ENCODE measurements around the gene ARL10.

Gene ARL10

GRCh38 chr5:176362233-176362490, 3.1 kb upstream of the ARL10 start:
- DNase-seq = no peak

- no peak for DNase-seq
Measured at GRCh38 chr5:176364765-176365350, 429 bp upstream of the ARL10 start.

- no peak for DNase-seq
Measured at GRCh38 chr5:176366232-176366894, 1.1 kb downstream of the ARL10 start.

- no peak for DNase-seq
Measured at GRCh38 chr5:176368726-176369125, 3.4 kb downstream of the ARL10 start.

GRCh38 chr5:176369934-176370711, 4.8 kb downstream of the ARL10 start:
- no peak for DNase-seq

- no peak for DNase-seq
Measured at GRCh38 chr5:176371621-176372539, 6.6 kb downstream of the ARL10 start.

- no peak for DNase-seq
Measured at GRCh38 chr5:176373100-176373818, 8.0 kb downstream of the ARL10 start.

GRCh38 chr5:176379881-176380280, 14.6 kb downstream of the ARL10 start:
- DNase-seq = no peak

GRCh38 chr5:176381423-176381822, 16.1 kb downstream of the ARL10 start:
- no peak for DNase-seq

- no peak for DNase-seq
Measured at GRCh38 chr5:176381979-176382378, 16.7 kb downstream of the ARL10 start.

- DNase-seq = no peak
Measured at GRCh38 chr5:176382721-176383120, 17.4 kb downstream of the ARL10 start.

- no peak for DNase-seq
Measured at GRCh38 chr5:176383248-176383905, 18.1 kb downstream of the ARL10 start.

- no peak for DNase-seq
Measured at GRCh38 chr5:176383961-176384360, 18.7 kb downstream of the ARL10 start.

- DNase-seq = no peak
Measured at GRCh38 chr5:176384366-176384930, 19.2 kb downstream of the ARL10 start.

- DNase-seq = no peak
Measured at GRCh38 chr5:176384991-176385390, 19.7 kb downstream of the ARL10 start.

GRCh38 chr5:176386491-176386890, 21.2 kb downstream of the ARL10 start:
- DNase-seq = no peak

GRCh38 chr5:176387384-176387925, 22.2 kb downstream of the ARL10 start:
- DNase-seq = no peak

GRCh38 chr5:176388003-176388443, 22.7 kb downstream of the ARL10 start:
- no peak for DNase-seq

GRCh38 chr5:176388444-176389134, 23.3 kb downstream of the ARL10 start, which contains the start of the genes HIGD2A and NOP16:
HIGD2A (plus strand) TSS chr5:176388751; CDS start chr5:176388820, 69 bp downstream.
NOP16 (minus strand) TSS chr5:176388598; CDS start chr5:176388539, 59 bp downstream.
- DNase-seq = peak; percentile 93

Data from NCI-H187 treated with DMSO at 0.1 percent for 48 hours (cell line).